Astrocyte (in vitro differentiated cells and primary cell): ENCODE results near the gene SPATA9. TPM values are rescaled to one million over a fixed set of nuclear protein-coding genes. Genes with fewer than 3 reads are reported as not detected.

ENCODE experiments used
- DNase-seq: peaks from one replicate; pipeline ENCODE4 v3.0.0-alpha.2; 2010; ENCODE audit warnings: low read depth
- FAIRE-seq: peaks from 2 replicates; lab custom pipeline; 2011; peaks lifted over from hg19 to GRCh38; lab: Jason Lieb, UNC
- H2AFZ ChIP-seq: 2 replicates; pipeline ENCODE4 v1.6.0; 2012; ENCODE audit warnings: low read depth, low read length, inconsistent platforms
- H3K27ac ChIP-seq: 2 replicates; pipeline ENCODE4 v1.5.1; 2011; ENCODE audit warnings: low read depth, low read length, inconsistent platforms
- H3K27me3 ChIP-seq: 2 replicates; pipeline ENCODE4 v1.6.0; 2011; ENCODE audit warnings: low read length, inconsistent platforms; ENCODE audit not compliant: insufficient read depth
- H3K36me3 ChIP-seq: 2 replicates; pipeline ENCODE4 v1.5.1; 2011; ENCODE audit warnings: low read length, inconsistent platforms; ENCODE audit not compliant: insufficient read depth
- H3K4me1 ChIP-seq: 2 replicates; pipeline ENCODE4 v1.5.1; 2011; ENCODE audit warnings: low read length, inconsistent platforms; ENCODE audit not compliant: insufficient read depth
- H3K4me2 ChIP-seq: 2 replicates; pipeline ENCODE4 v1.6.0; 2012; ENCODE audit warnings: low read length, inconsistent platforms
- H3K4me3 ChIP-seq: 2 replicates; pipeline ENCODE4 v1.5.1; 2011; ENCODE audit warnings: low read depth, mild to moderate bottlenecking, low read length, inconsistent platforms; ENCODE audit not compliant: insufficient read depth
- H3K79me2 ChIP-seq: 2 replicates; pipeline ENCODE4 v1.6.0; 2012; ENCODE audit warnings: mild to moderate bottlenecking, low read length, inconsistent platforms; ENCODE audit not compliant: insufficient read depth
- H3K9ac ChIP-seq: 2 replicates; pipeline ENCODE4 v1.6.0; 2012; ENCODE audit warnings: mild to moderate bottlenecking, low read length, inconsistent platforms
- H3K9me3 ChIP-seq: 2 replicates; pipeline ENCODE4 v1.5.1; 2012; ENCODE audit warnings: low read depth, mild to moderate bottlenecking, low read length, inconsistent platforms; ENCODE audit not compliant: insufficient read depth
- H4K20me1 ChIP-seq: 2 replicates; pipeline ENCODE4 v1.6.0; 2012; ENCODE audit warnings: low read length, inconsistent platforms; ENCODE audit not compliant: insufficient read depth
- H3K27ac Mint-ChIP-seq: one replicate; pipeline ENCODE4 v1.8.0; 2021; ENCODE audit warnings: mild to moderate bottlenecking, mixed read lengths; ENCODE audit not compliant: unreplicated experiment
- H3K27me3 Mint-ChIP-seq: one replicate; pipeline ENCODE4 v1.8.0; 2021; ENCODE audit warnings: low read depth, mixed read lengths; ENCODE audit not compliant: unreplicated experiment
- H3K36me3 Mint-ChIP-seq: one replicate; pipeline ENCODE4 v1.8.0; 2021; ENCODE audit warnings: low read depth, mixed read lengths; ENCODE audit not compliant: unreplicated experiment
- H3K4me1 Mint-ChIP-seq: one replicate; pipeline ENCODE4 v1.8.0; 2021; ENCODE audit warnings: low read depth, mixed read lengths; ENCODE audit not compliant: unreplicated experiment
- H3K4me3 Mint-ChIP-seq: one replicate; pipeline ENCODE4 v1.8.0; 2021; ENCODE audit warnings: mild to moderate bottlenecking, moderate library complexity, mixed read lengths; ENCODE audit not compliant: unreplicated experiment
- H3K9me3 Mint-ChIP-seq: one replicate; pipeline ENCODE4 v1.8.0; 2021; ENCODE audit warnings: mild to moderate bottlenecking, mixed read lengths; ENCODE audit not compliant: unreplicated experiment
- CTCF ChIP-seq: IDR thresholded peaks from 2 replicates; pipeline ENCODE4 v1.5.1; 2011; ENCODE audit warnings: low read depth, mild to moderate bottlenecking, inconsistent platforms, low read length, moderate library complexity; ENCODE audit not compliant: insufficient read depth
- EZH2 ChIP-seq: IDR thresholded peaks from 2 replicates; pipeline ENCODE4 v1.6.1; 2012; ENCODE audit warnings: mild to moderate bottlenecking, low read length, inconsistent platforms; ENCODE audit not compliant: insufficient read depth
- total RNA-seq: library from RNA; stranded (reverse); gene quantifications from 2 replicates; pipeline ENCODE4 v1.2.1, GENCODE V29; 2021

Gene SPATA9
- total RNA-seq, 1 donor from 2014 or later, result 0.98 TPM

GRCh38 chr5:95621839-95622629 is 60.8 kb downstream of the SPATA9 start:
- peak overlapping the region; percentile 9 for H3K27ac Mint-ChIP-seq
- H3K79me2 ChIP-seq, result no peaks in the 10 kb centered on the region
- H3K36me3 ChIP-seq, result no peaks in the 10 kb centered on the region
- H3K27ac ChIP-seq, result no peak overlapping the region
- H3K4me3 ChIP-seq, result no peak overlapping the region
- no peaks in the 10 kb centered on the region for H4K20me1 ChIP-seq
- peaks cover 45% of the 10 kb centered on the region for H3K27me3 Mint-ChIP-seq
- H3K4me2 ChIP-seq, result peak overlapping the region; percentile 93
- H3K9me3 ChIP-seq, result no peaks in the 10 kb centered on the region
- DNase-seq, result no peak
- H3K4me1 Mint-ChIP-seq, result peaks cover 4% of the 10 kb centered on the region
- H3K9ac ChIP-seq, result no peak overlapping the region
- peaks cover 19% of the 10 kb centered on the region for H3K4me1 ChIP-seq
- FAIRE-seq, result no peak
- peaks cover 3% of the 10 kb centered on the region for H3K36me3 Mint-ChIP-seq
- TF ChIP-seq CTCF (no peak), EZH2 (peak; percentile 0)
- H3K27me3 ChIP-seq, result peaks cover 4% of the 10 kb centered on the region
- H3K4me3 Mint-ChIP-seq, result peak overlapping the region; percentile 78
- peak overlapping the region; percentile 96 for H2AFZ ChIP-seq
- H3K9me3 Mint-ChIP-seq, result peaks cover 4% of the 10 kb centered on the region

GRCh38 chr5:95620870-95621838 is 61.6 kb downstream of the SPATA9 start:
- H2AFZ ChIP-seq, result peak overlapping the region; percentile 96
- Mint-ChIP-seq H3K4me1 (peaks cover 4% of the 10 kb centered on the region), H3K9me3 (peaks cover 4% of the 10 kb centered on the region), H3K4me3 (peak overlapping the region; percentile 78), H3K36me3 (peaks cover 3% of the 10 kb centered on the region), H3K27me3 (peaks cover 45% of the 10 kb centered on the region), H3K27ac (peak overlapping the region; percentile 9)
- no peak for TF ChIP-seq CTCF
- no peak for TF ChIP-seq EZH2
- no peaks in the 10 kb centered on the region for H3K36me3 ChIP-seq
- no peaks in the 10 kb centered on the region for H4K20me1 ChIP-seq
- H3K4me2 ChIP-seq, result peak overlapping the region; percentile 93
- H3K9me3 ChIP-seq, result no peaks in the 10 kb centered on the region
- peaks cover 4% of the 10 kb centered on the region for H3K27me3 ChIP-seq
- H3K4me3 ChIP-seq, result peak overlapping the region; percentile 64
- no peak overlapping the region for H3K27ac ChIP-seq
- no peaks in the 10 kb centered on the region for H3K79me2 ChIP-seq
- peak overlapping the region; percentile 28 for H3K9ac ChIP-seq
- peaks cover 19% of the 10 kb centered on the region for H3K4me1 ChIP-seq
- no peak for DNase-seq
- FAIRE-seq, result no peak
